ENCODE data around the gene NTN1.

NTN1 gene

GRCh38 chr17:9236286-9237052 lies 215.2 kb downstream of the NTN1 start:
- no peak for DNase-seq (ENCODE audit: low read depth)
- TF ChIP-seq, protein P1, sequence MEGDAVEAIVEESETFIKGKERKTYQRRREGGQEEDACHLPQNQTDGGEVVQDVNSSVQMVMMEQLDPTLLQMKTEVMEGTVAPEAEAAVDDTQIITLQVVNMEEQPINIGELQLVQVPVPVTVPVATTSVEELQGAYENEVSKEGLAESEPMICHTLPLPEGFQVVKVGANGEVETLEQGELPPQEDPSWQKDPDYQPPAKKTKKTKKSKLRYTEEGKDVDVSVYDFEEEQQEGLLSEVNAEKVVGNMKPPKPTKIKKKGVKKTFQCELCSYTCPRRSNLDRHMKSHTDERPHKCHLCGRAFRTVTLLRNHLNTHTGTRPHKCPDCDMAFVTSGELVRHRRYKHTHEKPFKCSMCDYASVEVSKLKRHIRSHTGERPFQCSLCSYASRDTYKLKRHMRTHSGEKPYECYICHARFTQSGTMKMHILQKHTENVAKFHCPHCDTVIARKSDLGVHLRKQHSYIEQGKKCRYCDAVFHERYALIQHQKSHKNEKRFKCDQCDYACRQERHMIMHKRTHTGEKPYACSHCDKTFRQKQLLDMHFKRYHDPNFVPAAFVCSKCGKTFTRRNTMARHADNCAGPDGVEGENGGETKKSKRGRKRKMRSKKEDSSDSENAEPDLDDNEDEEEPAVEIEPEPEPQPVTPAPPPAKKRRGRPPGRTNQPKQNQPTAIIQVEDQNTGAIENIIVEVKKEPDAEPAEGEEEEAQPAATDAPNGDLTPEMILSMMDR (IDR thresholded peaks at IDR 0.05; ENCODE audit: control insufficient read depth, insufficient read depth, low read depth, low read length, missing control alignments): no peak
- H3K4me3 ChIP-seq (ENCODE audit: control insufficient read depth, low read depth, low read length): no peak overlapping the region

- TF ChIP-seq, protein P1 (IDR thresholded peaks at IDR 0.05; ENCODE audit: control insufficient read depth, insufficient read depth, low read depth, low read length, missing control alignments): no peak
- no peak for DNase-seq (ENCODE audit: low read depth)
These were observed 215.7 kb downstream of the NTN1 start for GRCh38 chr17:9237053-9237410.

DNA sequence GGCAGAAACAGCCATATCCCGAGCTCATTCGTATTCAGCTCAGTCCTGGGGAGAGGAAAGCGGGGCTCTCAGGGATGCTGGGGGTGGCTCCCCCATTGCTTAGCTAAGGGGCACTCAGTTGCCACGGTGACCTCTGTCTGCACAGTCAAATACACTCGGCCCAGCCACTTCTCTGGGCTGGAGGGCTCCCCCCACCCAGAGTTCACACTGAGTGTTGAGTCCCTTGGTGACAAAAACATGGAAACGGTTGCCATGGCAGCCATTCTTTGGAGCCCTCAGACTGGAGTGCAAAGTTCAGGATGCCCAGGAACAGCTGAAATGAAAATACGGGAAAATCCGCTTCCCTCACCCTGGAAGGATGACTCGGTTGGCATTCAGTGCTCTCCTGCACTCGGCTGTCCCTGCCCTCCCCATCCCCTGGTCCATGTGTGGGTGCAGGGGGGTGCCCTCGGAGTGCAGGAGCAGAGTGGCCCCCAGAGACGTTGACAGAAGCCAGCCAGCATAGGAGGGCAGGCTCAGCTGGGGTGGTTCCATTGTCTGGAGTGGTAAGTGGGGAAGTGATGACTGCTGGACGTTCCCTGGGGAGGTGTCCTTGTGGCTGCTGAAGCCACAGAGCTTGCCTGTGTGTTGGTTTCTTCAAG lies 216.5 kb downstream of the NTN1 start:
- no peak overlapping the region for H3K4me3 ChIP-seq (ENCODE audit: control insufficient read depth, low read depth, low read length)
- no peak for DNase-seq (ENCODE audit: low read depth)
- TF ChIP-seq, protein P1 (IDR thresholded peaks at IDR 0.05; ENCODE audit: control insufficient read depth, insufficient read depth, low read depth, low read length, missing control alignments): no peak

More at GRCh38 chr17:9237053-9237410, 215.7 kb downstream of the NTN1 start:
- H3K4me3 ChIP-seq (ENCODE audit: control insufficient read depth, low read depth, low read length): no peak overlapping the region

DNA sequence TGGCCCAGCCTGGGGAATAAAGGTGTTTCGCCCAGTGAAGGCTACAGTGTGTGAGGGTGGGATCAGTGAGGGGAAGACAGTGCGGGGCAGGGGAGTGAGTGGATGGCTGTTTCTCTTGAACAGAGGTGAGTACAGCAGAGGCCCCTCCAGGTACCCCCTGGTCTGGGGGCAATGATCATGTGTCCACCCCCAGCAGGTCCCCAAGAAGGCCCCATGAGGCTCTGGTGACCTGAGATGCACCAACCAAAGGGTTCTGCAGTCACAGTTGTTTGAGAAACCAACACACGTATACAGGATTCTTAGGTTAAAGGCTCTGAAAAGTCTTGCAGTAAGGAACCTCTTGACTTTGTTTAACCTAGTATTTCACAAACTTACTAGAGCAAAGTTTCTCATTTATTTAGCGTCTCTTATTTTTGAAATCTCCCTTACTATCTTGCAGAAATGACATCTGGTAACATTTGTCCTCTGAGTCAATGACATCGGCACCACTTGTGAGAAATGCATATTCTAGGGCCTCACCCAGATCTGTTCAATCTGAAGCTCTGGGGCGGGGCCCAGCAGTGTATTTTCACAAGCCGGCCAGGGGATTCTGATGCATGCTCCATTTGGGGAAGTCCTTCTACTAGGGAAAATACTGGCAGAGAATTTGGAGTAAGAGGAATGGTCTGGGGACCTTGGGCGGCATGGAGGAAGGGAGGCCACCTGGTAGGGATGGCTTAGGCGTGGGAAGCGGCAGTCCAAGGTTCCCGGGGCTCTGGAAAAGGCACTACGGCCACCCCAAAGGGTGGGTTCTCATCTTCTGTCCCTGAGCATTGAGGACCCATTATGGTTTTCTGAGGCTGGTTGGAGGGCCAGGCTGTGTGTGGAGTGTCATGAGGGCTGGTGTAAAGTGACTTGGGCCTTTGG lies 217.3 kb downstream of the NTN1 start:
- TF ChIP-seq, protein P1 (IDR thresholded peaks at IDR 0.05; ENCODE audit: control insufficient read depth, insufficient read depth, low read depth, low read length, missing control alignments): no peak
- H3K4me3 ChIP-seq (ENCODE audit: control insufficient read depth, low read depth, low read length): no peak overlapping the region
- DNase-seq (ENCODE audit: low read depth): no peak

- no peak for DNase-seq (ENCODE audit: low read depth)
- no peak overlapping the region for H3K4me3 ChIP-seq (ENCODE audit: control insufficient read depth, low read depth, low read length)
- TF ChIP-seq, protein P1 (IDR thresholded peaks at IDR 0.05; ENCODE audit: control insufficient read depth, insufficient read depth, low read depth, low read length, missing control alignments): no peak
These were observed 218.0 kb downstream of the NTN1 start for GRCh38 chr17:9239246-9239792.
